ENCODE measurements around the gene CCNT1.
"Not testable (repeated sequence)": the region's sequence is repeated elsewhere in the genome, so short reads cannot be mapped to it uniquely, and the experiment has no call there.

Gene CCNT1

DNA sequence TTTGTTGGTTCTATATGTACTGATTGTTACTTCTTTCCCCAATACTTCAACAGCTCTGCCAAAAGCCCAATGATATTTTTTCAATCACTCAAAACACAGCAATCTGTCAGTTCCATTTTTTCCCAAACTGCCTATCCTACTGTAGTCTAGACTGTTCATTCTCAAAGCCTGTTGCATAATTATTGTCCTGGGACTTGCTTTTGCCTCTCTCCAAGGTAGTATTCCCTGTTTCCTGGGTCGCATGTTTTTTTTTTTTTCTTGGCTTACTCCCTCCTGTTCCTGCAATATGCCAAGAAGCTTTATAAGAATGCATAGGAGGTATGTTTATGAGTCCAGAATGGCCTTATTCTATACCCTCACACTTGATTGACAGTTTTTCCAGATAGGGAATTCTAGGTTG lies 19.9 kb upstream of the CCNT1 start:
- no peaks in the 10 kb centered on the region for H3K4me1 ChIP-seq (ENCODE audit: insufficient read depth, poor library complexity, severe bottlenecking)

DNA sequence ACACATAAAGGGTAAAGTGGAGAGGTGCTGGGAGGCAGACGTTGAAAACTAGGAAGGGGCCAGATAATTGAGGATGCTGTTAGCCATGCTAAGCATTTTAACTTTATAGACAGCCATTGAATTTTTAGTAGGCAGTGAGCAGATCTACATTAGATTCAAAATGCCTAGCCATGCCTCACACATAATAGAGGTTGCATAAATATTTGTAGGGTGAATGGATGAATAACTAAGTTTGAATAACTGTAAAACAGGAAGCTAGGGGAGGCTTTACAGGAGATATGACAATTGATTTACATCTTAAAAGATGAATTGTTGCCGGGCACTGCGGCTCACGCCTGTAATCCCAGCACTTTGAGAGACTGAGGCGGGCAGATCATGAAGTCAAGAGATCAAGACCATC lies 12.3 kb upstream of the CCNT1 start:
- H3K27me3 ChIP-seq (ENCODE audit: insufficient read depth, poor library complexity, severe bottlenecking), result no peaks in the 10 kb centered on the region
- H3K27ac ChIP-seq (ENCODE audit: poor library complexity, severe bottlenecking), result no peak overlapping the region
- H3K9me3 ChIP-seq (ENCODE audit: severe bottlenecking), result no peaks in the 10 kb centered on the region
- H3K36me3 ChIP-seq (ENCODE audit: low read depth), result no peaks in the 10 kb centered on the region
- TF ChIP-seq, protein P1, sequence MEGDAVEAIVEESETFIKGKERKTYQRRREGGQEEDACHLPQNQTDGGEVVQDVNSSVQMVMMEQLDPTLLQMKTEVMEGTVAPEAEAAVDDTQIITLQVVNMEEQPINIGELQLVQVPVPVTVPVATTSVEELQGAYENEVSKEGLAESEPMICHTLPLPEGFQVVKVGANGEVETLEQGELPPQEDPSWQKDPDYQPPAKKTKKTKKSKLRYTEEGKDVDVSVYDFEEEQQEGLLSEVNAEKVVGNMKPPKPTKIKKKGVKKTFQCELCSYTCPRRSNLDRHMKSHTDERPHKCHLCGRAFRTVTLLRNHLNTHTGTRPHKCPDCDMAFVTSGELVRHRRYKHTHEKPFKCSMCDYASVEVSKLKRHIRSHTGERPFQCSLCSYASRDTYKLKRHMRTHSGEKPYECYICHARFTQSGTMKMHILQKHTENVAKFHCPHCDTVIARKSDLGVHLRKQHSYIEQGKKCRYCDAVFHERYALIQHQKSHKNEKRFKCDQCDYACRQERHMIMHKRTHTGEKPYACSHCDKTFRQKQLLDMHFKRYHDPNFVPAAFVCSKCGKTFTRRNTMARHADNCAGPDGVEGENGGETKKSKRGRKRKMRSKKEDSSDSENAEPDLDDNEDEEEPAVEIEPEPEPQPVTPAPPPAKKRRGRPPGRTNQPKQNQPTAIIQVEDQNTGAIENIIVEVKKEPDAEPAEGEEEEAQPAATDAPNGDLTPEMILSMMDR (IDR thresholded peaks at IDR 0.05; ENCODE audit: poor library complexity, severe bottlenecking), result no peak
- ATAC-seq (ENCODE audit: low read depth) (no peak), DNase-seq (ENCODE audit: low spot score) (no peak)
- H3K4me3 ChIP-seq (ENCODE audit: severe bottlenecking), result no peak overlapping the region
- H3K4me1 ChIP-seq (ENCODE audit: insufficient read depth, poor library complexity, severe bottlenecking), result no peaks in the 10 kb centered on the region

More for the DNA sequence above, 19.9 kb upstream of the CCNT1 start:
- Histone ChIP-seq H3K9me3 (ENCODE audit: severe bottlenecking) (no peaks in the 10 kb centered on the region), H3K27me3 (ENCODE audit: insufficient read depth, poor library complexity, severe bottlenecking) (no peaks in the 10 kb centered on the region), H3K4me3 (ENCODE audit: severe bottlenecking) (no peak overlapping the region), H3K36me3 (ENCODE audit: low read depth) (no peaks in the 10 kb centered on the region), H3K27ac (ENCODE audit: poor library complexity, severe bottlenecking) (no peak overlapping the region)
- no peak for ATAC-seq (ENCODE audit: low read depth)
- no peak for DNase-seq (ENCODE audit: low spot score)
- TF ChIP-seq, protein P1 (IDR thresholded peaks at IDR 0.05; ENCODE audit: poor library complexity, severe bottlenecking), result no peak

DNA sequence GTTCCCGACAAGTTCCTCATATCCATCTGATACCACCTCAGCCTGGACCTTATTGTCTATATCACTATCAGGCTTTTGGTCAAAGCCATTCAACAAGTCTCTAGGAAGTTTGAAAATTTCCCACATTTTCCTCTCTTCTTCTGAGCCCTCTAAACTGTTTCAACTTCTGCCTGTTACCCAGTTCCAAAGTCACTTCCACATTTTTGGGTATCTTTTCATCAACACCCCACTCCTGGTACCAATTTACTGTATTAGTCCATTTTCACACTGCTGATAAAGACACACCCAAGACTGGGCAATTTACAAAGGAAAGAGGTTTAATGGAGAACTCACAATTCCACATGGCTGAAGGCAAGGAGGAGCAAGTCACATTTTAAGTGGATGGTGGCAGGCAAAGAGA lies 4.2 kb upstream of the CCNT1 start:
- not testable (repeated sequence) for ATAC-seq (ENCODE audit: low read depth); H3K9me3 ChIP-seq (ENCODE audit: severe bottlenecking); H3K4me3 ChIP-seq (ENCODE audit: severe bottlenecking); H3K27me3 ChIP-seq (ENCODE audit: insufficient read depth, poor library complexity, severe bottlenecking); H3K27ac ChIP-seq (ENCODE audit: poor library complexity, severe bottlenecking); H3K4me1 ChIP-seq (ENCODE audit: insufficient read depth, poor library complexity, severe bottlenecking); DNase-seq (ENCODE audit: low spot score); H3K36me3 ChIP-seq (ENCODE audit: low read depth)

DNA sequence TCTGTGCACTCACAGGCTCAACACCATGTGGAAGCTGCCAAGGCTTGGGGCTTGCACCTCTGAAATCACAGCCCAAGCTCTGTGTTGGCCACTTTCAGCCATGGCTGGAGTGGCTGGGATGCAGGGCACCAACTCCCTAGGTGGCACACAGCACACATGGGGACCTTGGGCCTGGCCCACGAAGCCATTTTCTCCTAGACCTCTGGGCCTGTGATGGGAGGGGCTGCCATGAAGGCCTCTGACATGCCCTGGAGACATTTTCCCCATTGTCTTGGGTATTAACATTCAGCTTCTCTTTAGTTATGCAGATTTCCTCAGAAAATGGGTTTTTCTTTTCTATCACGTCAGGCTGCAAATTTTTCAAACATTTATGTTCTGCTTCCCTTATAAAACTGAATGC lies 3.7 kb upstream of the CCNT1 start:
- not testable (repeated sequence) for ATAC-seq (ENCODE audit: low read depth)

DNA sequence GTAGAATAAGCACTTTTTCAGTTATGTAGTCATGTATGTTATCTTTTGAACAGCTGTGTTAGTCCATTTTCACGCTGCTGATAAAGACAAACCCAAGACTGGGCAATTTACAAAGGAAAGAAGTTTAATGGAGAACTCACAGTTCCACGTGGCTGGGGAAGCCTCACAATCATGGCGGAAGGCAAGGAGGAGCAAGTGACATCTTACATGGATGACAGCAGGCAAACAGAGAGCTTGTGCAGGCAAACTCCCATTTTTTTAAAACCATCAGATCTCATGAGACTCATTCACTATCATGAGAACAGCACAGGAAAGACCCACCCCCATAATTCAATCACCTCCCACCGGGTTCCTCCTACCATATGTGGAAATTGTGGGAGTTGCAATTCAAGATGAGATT lies 2.5 kb upstream of the CCNT1 start:
- not testable (repeated sequence) for DNase-seq (ENCODE audit: low spot score); H3K27ac ChIP-seq (ENCODE audit: poor library complexity, severe bottlenecking); H3K4me3 ChIP-seq (ENCODE audit: severe bottlenecking); ATAC-seq (ENCODE audit: low read depth); H3K9me3 ChIP-seq (ENCODE audit: severe bottlenecking); H3K27me3 ChIP-seq (ENCODE audit: insufficient read depth, poor library complexity, severe bottlenecking)
- peaks cover 12% of the 10 kb centered on the region for H3K36me3 ChIP-seq (ENCODE audit: low read depth)
- peaks cover 11% of the 10 kb centered on the region for H3K4me1 ChIP-seq (ENCODE audit: insufficient read depth, poor library complexity, severe bottlenecking)

More for the DNA sequence above, 3.7 kb upstream of the CCNT1 start:
- not testable (repeated sequence) for H3K4me1 ChIP-seq (ENCODE audit: insufficient read depth, poor library complexity, severe bottlenecking); H3K4me3 ChIP-seq (ENCODE audit: severe bottlenecking); H3K27me3 ChIP-seq (ENCODE audit: insufficient read depth, poor library complexity, severe bottlenecking); H3K27ac ChIP-seq (ENCODE audit: poor library complexity, severe bottlenecking); H3K36me3 ChIP-seq (ENCODE audit: low read depth); DNase-seq (ENCODE audit: low spot score); H3K9me3 ChIP-seq (ENCODE audit: severe bottlenecking)

DNA sequence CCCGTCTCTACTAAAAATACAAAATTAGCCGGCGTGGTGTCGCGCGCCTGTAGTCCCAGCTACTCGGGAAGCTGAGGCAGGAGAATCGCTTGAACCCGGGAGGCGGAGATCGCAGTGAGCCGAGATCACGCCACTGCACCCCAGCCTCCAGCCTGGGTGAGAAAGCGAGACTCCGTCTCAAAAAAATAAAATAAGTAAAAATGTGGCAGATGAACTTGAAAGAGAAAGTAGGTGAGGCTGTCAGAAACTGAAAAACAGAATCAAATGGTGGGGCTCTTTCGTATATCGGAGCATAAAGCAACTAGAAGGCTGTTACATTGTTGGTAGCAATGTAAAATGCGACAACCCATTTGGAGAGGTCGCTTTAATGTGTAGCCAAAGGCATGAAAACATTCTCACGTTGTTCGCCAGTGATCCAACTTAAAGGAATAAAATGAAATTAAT lies 767 bp upstream of the CCNT1 start:
- Histone ChIP-seq H3K4me1 (ENCODE audit: insufficient read depth, poor library complexity, severe bottlenecking) (peaks cover 11% of the 10 kb centered on the region), H3K36me3 (ENCODE audit: low read depth) (peaks cover 26% of the 10 kb centered on the region), H3K4me3 (ENCODE audit: severe bottlenecking) (peak overlapping the region; percentile 44), H3K9me3 (ENCODE audit: severe bottlenecking) (peaks cover 3% of the 10 kb centered on the region), H3K27me3 (ENCODE audit: insufficient read depth, poor library complexity, severe bottlenecking) (no peaks in the 10 kb centered on the region), H3K27ac (ENCODE audit: poor library complexity, severe bottlenecking) (peak overlapping the region; percentile 70)
- TF ChIP-seq, protein P1 (IDR thresholded peaks at IDR 0.05; ENCODE audit: poor library complexity, severe bottlenecking), result no peak
- DNase-seq (ENCODE audit: low spot score) (no peak), ATAC-seq (ENCODE audit: low read depth) (no peak)

Measured in RWPE2 (cell line).